Heart left ventricle (tissue), 13 donors: ENCODE measurements around the gene PRR23A.

ENCODE experiments used
- CTCF ChIP-seq, 12 donors: fragments of 200-600 bp; sonication (generic) in 4 of 12; IDR thresholded peaks; one replicate each; pipeline versions ENCODE4 v1.5.0 to v1.8.0; 2018 to 2022; ENCODE audit warnings: antibody characterized with exemption in 12 of 12, mild to moderate bottlenecking in 5 of 12
- POLR2A ChIP-seq, 2 donors: fragments of 450-650 bp; IDR thresholded peaks; one replicate each; pipeline ENCODE4 v1.6.1; 2017; ENCODE audit warnings: antibody characterized with exemption in 2 of 2, mild to moderate bottlenecking in 2 of 2, moderate library complexity in 2 of 2
- donor health status: ischemic (EF 13 %, LVEDD 7.1; RV severe dilation, severe dysfunction).
- donor health status: DM: no; HTN: yes; CAD: no.
- donor health status: DM: no; HTN: no; CAD: no.
- donor health status: ischemic (EF 25% LVEDD 6.9; RV normal size, moderate dysfunction).
- donor health status: ischemic (EF 25% LVEDD 5.7; RV mildly dilated, moderate dysfunction).
- donor health status: ischemic (EF 35%, LVEDD 5.7; RV mildly dilated, moderate dysfunction).
- donor health status: nonischemic (EF 11% LVEDD 7.7; RV severe dilation, severe dysfunction).
- donor health status: DM: yes; HTN: yes; CAD: no.
- donor health status: PGD.
- donor health status: ischemic (EF 29% LVEDD 5.4; RV normal size, mild dysfunction).
- donor health status: nonischemic (EF 23%, LVEDD 6.1; RV moderate dilation, normal function).

- TF ChIP-seq CTCF (IDR thresholded peaks at IDR 0.05): no peak
- no peak for TF ChIP-seq POLR2A (IDR thresholded peaks at IDR 0.05)
These were observed 45.6 kb downstream of the PRR23A start for GRCh38 chr3:138960417-138960852.
